A673 (cell line): ENCODE data around the gene PSMG2.

Experiments used
- EZH2 ChIP-seq: fragments of 200-600 bp; sonication (generic); IDR thresholded peaks from 2 replicates; pipeline ENCODE4 v1.6.1; 2017; ENCODE audit warnings: borderline replicate concordance, low read depth, mild to moderate bottlenecking, mixed read lengths, antibody characterized with exemption, low read length; ENCODE audit not compliant: poor library complexity, severe bottlenecking
- TF ChIP-seq, protein P1 (sequence below): fragments of 300-800, 200-600 bp; sonication (generic); conservative IDR thresholded peaks from 2 replicates; pipeline ENCODE4 v1.5.1; 2017; ENCODE audit warnings: low read depth, mild to moderate bottlenecking, antibody characterized with exemption, low read length, moderate library complexity, mixed read lengths

DNA sequence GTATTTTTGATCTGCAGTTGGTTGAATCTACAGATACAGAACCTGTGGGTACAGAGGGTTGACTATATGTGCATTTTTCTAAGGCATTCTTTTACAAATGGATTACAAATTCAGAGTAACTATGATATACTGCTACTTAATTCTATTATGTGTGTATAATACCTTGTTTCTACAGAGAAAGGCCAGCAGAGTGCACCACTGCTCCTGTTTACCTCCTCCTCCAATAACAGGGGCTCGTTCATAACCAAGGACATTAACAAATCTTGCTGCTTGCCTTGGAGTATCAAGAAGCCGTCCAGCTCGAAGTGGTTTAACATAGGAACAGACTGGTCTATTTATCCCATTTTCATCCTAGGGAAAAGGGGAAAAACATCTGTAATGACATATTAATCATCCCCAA, 16.7 kb upstream of the PSMG2 start:
- TF ChIP-seq, protein P1, sequence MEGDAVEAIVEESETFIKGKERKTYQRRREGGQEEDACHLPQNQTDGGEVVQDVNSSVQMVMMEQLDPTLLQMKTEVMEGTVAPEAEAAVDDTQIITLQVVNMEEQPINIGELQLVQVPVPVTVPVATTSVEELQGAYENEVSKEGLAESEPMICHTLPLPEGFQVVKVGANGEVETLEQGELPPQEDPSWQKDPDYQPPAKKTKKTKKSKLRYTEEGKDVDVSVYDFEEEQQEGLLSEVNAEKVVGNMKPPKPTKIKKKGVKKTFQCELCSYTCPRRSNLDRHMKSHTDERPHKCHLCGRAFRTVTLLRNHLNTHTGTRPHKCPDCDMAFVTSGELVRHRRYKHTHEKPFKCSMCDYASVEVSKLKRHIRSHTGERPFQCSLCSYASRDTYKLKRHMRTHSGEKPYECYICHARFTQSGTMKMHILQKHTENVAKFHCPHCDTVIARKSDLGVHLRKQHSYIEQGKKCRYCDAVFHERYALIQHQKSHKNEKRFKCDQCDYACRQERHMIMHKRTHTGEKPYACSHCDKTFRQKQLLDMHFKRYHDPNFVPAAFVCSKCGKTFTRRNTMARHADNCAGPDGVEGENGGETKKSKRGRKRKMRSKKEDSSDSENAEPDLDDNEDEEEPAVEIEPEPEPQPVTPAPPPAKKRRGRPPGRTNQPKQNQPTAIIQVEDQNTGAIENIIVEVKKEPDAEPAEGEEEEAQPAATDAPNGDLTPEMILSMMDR: peak; percentile 39
- TF ChIP-seq EZH2: no peak
